CD4-positive, alpha-beta T cell treated with Interleukin-2 at 100 ng/mL for 4 hours (primary cell): Measurements from ENCODE around the gene OXCT2.

Source experiments
- DNase-seq: peaks from one replicate; pipeline ENCODE4 v3.0.0-alpha.2; 2020; ENCODE audit warnings: low spot score

Gene OXCT2

DNA sequence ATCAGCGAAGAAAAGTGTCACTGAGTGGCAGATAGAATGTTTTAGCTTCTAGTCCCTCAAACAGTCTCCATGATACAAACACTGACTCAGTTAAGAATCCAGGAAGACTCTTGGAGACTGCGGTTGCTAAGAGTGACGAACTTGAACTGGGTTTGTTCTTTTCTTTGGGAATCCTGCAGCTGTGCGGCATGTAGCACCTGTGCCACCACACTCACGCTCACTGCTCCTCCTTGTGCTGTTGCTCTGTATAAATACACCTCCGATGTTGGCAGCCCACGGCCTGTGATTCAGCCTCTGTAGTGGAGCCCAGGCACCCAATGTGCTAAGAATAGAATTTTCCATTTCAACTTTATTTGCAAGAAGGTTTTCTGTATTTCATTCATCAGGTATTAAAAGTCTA is 38.0 kb downstream of the OXCT2 start:
- no peak for DNase-seq

DNA sequence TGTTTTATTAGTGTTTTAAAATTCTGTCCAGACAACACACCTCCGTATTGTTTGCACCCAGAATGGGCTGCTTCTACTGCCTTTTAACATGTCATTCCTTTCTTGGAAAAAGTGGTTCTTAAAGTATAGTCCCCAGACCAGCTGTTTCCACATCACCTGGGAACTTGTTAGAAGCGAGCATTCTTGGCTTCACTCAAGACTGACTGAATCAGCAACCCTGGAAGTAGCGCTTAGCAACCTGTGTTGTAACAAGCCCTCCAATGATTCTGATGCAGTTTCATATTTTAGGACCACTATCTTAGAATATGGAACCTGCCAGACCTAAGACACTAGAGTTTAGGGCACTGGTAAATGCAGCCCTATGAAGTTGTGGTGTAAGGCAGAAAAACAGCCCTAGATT is 38.4 kb downstream of the OXCT2 start:
- DNase-seq: no peak

DNA sequence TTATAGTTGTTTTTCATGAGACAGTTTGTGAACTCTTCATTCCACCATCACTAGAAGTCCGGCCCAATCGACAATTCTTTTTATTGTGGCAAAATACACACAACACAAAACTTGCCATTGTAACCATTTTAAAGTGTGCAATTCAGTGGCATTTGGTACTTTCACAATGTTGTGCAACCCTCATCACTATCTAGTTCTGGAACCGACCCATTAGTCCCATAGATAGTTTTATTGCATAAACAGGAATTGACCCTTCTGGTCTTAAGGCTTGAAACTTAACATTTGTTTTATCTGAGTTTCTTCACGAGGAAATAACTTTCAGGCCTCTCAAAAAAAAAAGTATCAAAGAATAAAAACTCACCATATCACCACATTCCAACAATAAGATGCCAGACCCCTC is 41.3 kb downstream of the OXCT2 start:
- DNase-seq: no peak

DNA sequence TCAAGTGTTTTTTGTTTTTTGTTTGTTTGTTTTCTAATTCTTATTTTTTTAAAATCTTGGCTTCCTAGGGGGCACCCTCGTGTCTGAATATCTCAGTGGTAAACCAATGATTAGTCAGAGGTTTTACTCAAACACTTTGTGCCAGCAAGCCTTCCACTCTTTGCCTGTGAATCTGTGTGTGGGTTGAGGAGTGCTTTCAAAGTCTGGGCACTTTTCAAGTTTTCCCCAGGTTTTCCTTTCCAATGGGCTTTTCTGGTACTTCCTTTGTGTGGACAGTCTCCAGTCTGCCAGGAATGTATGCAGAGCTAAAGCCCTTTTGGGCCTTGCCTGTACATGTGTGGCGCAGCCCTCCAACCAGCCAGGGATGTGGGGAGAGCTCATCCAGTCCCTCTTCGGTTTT is 42.1 kb downstream of the OXCT2 start:
- DNase-seq: no peak

DNA sequence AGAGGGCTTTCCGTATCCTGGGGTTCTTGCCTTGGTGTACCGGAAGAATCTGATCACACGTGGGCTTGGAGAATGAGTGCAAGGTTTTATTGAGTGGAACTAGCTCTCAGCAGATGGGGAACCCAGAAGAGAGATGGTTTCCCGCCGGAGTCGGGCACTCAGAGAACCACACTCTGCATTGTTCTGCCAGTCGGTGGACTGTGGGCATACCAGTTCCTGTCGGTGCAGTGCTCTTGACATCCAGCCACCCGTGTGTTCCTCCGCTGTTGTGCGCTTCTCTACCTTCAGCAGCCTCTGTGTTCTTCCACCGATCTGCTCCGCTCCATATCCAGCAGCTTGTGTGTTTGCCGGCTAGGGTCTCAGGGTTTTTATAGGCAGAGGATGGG is 43.2 kb downstream of the OXCT2 start:
- no peak for DNase-seq

DNA sequence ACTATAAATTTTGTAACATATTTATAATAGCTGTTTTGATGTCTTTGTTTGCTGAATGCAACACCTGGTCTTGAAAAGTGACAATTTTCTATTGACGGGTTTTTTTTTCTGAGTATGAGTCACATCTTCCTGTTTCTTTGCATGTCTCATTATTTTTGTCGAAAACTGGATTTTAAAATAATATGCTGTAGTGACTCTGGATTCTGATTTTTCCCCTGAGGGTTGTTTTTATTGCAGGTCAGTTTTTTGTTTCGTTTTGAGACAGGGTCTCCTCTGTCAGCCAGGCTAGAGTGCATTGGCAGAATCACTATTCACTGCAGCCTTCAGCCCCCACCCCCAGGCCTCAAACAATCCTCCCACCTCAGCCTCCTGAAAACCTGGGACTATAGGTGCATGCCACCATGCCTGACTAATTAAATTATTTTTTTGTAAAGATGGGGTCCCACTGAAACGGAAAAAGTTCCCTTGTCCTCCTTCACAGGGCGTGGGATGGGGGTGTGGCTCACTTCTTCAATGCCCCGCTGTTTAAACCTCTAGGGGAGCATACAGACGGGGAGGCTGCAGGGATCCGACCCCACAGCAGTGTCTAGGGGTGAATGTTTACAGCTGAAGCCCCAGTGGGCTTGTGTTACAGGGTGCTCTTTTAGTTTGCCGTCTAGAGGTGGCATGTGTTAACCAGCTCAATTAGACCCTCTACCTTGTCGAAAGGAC is 43.8 kb downstream of the OXCT2 start:
- DNase-seq: no peak

DNA sequence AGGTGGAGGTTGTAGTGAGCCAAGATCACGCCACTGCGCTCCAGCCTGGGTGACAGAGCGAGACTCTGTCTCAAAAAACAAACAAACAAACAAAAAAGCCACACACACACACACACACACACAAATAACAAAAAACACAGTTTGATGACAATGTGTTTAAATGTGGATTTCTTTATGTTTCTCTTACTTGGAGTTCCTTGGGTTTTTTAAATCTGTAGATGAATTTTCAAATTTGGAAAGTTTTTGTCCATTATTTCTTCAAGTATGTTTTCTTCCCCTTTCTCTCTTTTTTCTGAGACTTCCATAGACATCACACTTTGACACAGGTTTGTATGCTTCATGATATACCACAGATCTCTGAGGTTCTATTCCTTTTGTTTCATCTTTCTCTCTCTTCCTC is 44.5 kb downstream of the OXCT2 start:
- DNase-seq: no peak

DNA sequence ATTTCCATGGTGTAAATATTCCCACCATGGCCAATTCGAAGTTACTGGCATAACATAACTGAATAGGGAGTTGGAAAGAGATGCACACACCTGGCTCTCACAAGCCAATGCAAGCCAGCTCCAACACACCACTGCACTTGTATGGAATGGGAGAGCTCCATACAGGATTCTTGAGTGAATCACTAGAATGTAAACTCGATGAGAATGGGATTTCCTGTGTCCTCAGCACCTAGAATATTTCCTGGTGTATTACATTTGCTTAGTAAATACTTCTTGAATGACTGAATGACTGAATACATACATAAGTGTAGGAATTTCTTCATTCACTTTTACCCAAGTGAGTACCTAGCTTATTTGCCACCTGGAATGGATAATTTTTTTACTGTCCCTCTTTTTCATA is 48.7 kb downstream of the OXCT2 start:
- DNase-seq: no peak

DNA sequence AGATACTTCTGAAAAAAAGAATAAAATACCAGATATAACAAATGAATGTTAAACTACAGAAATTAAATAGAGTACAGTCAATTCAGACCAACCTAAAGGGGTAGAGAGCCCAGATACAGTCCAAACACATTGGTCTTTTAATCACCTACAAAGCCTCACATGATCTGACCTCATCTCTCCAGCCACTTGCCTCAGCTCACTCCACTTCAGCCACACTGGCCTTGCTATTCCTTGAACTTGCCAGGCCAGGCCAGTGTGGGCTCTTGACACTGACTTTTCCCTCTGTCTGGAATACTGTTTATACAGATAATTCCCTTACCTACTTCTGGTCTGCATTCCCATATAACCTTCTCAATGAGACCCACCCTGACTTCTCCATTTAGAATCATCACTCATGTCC is 49.5 kb downstream of the OXCT2 start:
- DNase-seq: no peak

DNA sequence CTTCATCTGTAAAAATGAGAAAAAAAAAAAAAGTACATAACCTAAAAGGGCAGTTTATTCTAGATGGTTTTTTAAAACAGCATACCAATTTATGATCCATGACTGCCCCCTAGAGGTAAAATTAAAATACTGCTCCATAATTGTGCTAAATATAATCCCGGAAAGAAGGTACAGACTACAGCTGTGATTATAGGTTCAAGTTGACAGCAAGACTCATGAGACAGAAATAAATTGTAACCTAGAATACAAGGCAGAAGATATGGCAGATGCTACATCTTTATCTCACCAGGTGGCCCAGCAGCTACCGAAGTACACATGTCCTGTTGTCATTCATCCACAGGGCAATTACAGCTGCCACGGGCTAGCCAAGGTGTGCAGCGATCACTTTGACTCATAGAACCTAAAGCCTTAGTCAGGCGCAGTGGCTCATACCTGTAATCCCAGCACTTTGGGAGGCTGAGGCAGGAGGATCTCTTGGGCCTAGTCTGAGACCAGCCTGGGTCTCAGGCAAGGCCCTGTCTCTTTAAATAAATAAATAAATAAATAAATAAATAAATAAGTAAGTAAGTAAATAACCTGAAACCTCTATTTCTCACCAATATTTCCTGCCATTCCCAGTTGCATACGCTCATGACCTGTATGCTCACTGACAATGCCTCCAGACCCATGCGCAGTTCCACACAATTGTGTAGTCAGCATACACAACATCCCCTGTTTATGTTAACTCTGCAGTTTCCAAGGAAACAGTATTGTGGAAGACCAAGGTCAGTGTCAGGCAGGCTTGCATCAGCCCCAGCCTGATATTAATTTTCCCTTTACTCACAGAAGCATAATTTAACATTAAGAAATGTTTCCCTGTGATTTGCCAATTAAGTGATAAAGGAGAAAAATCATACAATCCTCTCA is 50.8 kb downstream of the OXCT2 start:
- peak; percentile 84 for DNase-seq
